ENCODE measurements around the gene ANKRD40CL.

DNA sequence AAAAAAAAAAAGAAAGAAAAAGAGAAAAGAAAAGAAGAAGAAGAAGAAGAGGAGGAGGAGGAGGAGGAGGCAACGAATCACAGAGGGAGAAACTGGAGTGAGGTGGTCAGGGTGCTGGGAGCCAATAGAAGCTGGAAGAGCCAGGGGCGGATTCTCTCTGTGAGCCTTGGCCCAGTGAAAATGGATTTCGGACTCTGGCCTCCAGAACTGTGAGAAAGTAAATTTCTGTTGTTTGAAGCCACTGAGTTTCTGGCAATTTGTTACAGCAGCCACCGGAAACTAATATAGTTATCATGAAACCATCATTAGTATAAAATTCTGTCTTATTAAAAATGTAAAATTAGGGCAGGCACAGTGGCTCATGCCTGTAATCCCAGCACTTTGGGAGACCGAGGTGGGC lies 40.4 kb upstream of the ANKRD40CL start:
- TF ChIP-seq CTCF (optimal IDR thresholded peaks at IDR 0.05 in 1 of 3, IDR thresholded peaks at IDR 0.05 in 1 of 3, conservative IDR thresholded peaks at IDR 0.05 in 1 of 3; ENCODE audit: extremely low read depth in 1 of 3, insufficient read depth in 2 of 3, low read length in 3 of 3) (no peak), EZH2 (IDR thresholded peaks at IDR 0.05; ENCODE audit: low read length) (no peak)
